GM23248 (cell line): ENCODE data around the gene EYA3. TPM values are rescaled to one million over a fixed set of nuclear protein-coding genes. Genes with fewer than 3 reads are reported as not detected.

ENCODE experiments used
- DNase-seq: peaks from one replicate; pipeline ENCODE4 v3.0.0-alpha.2; 2015
- H2AFZ ChIP-seq: fragments of 200-600 bp; sonication (generic); 2 replicates; pipeline ENCODE4 v1.6.1; 2016; ENCODE audit warnings: antibody characterized with exemption
- H3F3A ChIP-seq: fragments of 200-600 bp; sonication (generic); 2 replicates; pipeline ENCODE4 v1.6.1; 2016; ENCODE audit warnings: mild to moderate bottlenecking, antibody characterized with exemption, mixed run types; ENCODE audit not compliant: insufficient read depth
- H3K27ac ChIP-seq: fragments of 200-600 bp; sonication (generic); 2 replicates; pipeline ENCODE4 v1.5.1; 2016; ENCODE audit warnings: mild to moderate bottlenecking
- H3K27me3 ChIP-seq: fragments of 200-600 bp; sonication (generic); replicated peaks from 2 replicates; pipeline ENCODE4 v1.6.1; 2016; ENCODE audit warnings: mild to moderate bottlenecking; ENCODE audit not compliant: insufficient read depth
- H3K36me3 ChIP-seq: fragments of 200-600 bp; sonication (generic); 2 replicates; pipeline ENCODE4 v1.6.1; 2016; ENCODE audit warnings: low read depth, mild to moderate bottlenecking
- H3K4me1 ChIP-seq: fragments of 200-600 bp; sonication (generic); 2 replicates; pipeline ENCODE4 v1.6.1; 2016; ENCODE audit warnings: mild to moderate bottlenecking; ENCODE audit not compliant: insufficient read depth
- H3K4me2 ChIP-seq: fragments of 200-600 bp; sonication (generic); one replicate; pipeline ENCODE4 v1.6.1; 2016; ENCODE audit warnings: mild to moderate bottlenecking; ENCODE audit not compliant: unreplicated experiment
- H3K4me3 ChIP-seq: fragments of 200-600 bp; sonication (generic); 2 replicates; pipeline ENCODE4 v1.5.1; 2016; ENCODE audit warnings: mild to moderate bottlenecking
- H3K79me2 ChIP-seq: fragments of 200-600 bp; sonication (generic); 2 replicates; pipeline ENCODE4 v1.6.1; 2016; ENCODE audit warnings: mild to moderate bottlenecking; ENCODE audit not compliant: insufficient read depth
- H3K9ac ChIP-seq: fragments of 200-600 bp; sonication (generic); 2 replicates; pipeline ENCODE4 v1.6.1; 2016; ENCODE audit warnings: mild to moderate bottlenecking
- H3K9me2 ChIP-seq: fragments of 200-600 bp; sonication (generic); 2 replicates; pipeline ENCODE4 v1.6.1; 2016; ENCODE audit warnings: mixed run types, mild to moderate bottlenecking, moderate library complexity; ENCODE audit not compliant: insufficient read depth
- H3K9me3 ChIP-seq: fragments of 200-600 bp; sonication (generic); one replicate; pipeline ENCODE4 v1.6.1; 2017; ENCODE audit warnings: low read depth
- H4K20me1 ChIP-seq: fragments of 200-600 bp; sonication (generic); 2 replicates; pipeline ENCODE4 v1.6.0; 2016; ENCODE audit not compliant: insufficient read depth
- EZH2 ChIP-seq: fragments of 200-600 bp; sonication (generic); IDR thresholded peaks from 2 replicates; pipeline ENCODE4 v1.6.1; 2018; ENCODE audit warnings: antibody characterized with exemption, mild to moderate bottlenecking; ENCODE audit not compliant: insufficient read depth, poor library complexity, severe bottlenecking
- EZH2phosphoT487 ChIP-seq: fragments of 200-600 bp; sonication (generic); IDR thresholded peaks from 2 replicates; pipeline ENCODE4 v1.6.1; 2018; ENCODE audit warnings: antibody characterized with exemption, moderate library complexity, mild to moderate bottlenecking, low read depth; ENCODE audit not compliant: insufficient read depth
- WGBS, 2 experiments: methylation state at CpG; one replicate each; pipeline ENCODE4 v1.1.6; 2015 to 2017; ENCODE audit warnings: low lambda C conversion rate in 2 of 2, low coverage in 1 of 2; ENCODE audit errors: missing lambda C conversion rate in 2 of 2; 5-methylcytosine and 5-hydroxymethylcytosine counted together
- in situ Hi-C: fragments of 300-500 bp; cut with MboI; formaldehyde crosslinking; loops from 2 replicates; pipeline ENCODE4 v1.15.0; 2020
- polyA plus RNA-seq: library from polyadenylated mRNA; unstranded; fragments of >200 nt; fragmentation: Nextera tagmentation; extraction: Ambion mirVana; gene quantifications from 2 replicates; pipeline ENCODE4 v1.2.1, GENCODE V29; 2016
- total RNA-seq: library from RNA; depleted of rRNA; stranded (reverse); fragments of >200 nt; shearing (Covaris generic); gene quantifications from 2 replicates; pipeline ENCODE4 v1.2.3, GENCODE V29; 2014

The EYA3 gene
- total and polyA plus RNA-seq, 2 experiments from 2014 or later: 9.1 to 16.9 TPM

DNA sequence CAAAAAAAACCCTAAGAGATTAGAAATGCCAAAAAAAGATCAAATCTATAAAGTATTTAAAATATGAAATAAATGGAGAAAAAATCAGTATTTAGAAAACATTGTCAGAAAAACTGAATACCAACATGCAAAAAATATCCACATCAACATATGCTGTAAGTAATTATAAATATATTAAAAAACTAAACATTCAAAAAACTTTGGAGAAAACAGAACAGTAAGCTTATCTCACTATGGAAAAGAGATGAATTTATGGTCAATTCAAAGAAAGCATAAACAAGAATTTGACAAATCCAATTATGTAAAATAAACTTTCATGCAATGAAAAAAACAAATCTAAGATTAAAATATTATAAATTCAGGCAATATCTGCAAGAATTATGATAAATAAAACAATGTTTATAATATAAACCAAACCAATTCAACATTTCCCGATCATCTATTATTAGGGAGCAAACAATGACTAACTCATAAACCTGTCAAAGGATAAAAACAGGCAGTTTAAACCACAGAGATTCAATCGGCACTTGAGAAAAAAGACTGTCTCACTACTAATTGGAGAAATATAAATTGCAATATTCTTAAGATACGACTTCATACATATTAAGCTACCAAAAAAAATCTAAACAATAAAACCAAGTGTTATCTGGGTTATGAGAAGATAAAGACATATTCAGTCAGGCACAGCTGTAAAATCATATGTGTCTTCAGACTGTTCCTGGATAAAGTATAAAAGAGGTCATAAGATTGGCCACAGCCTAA lies 21.8 kb downstream of the EYA3 start:
- Histone ChIP-seq H3K4me1 (peaks cover 37% of the 10 kb centered on the region), H3K4me2 (peak overlapping the region; percentile 57), H3K36me3 (no peaks in the 10 kb centered on the region), H3K9ac (peak overlapping the region; percentile 24; the same call in 1 of the 2 replicates), H3K9me3 (no peaks in the 10 kb centered on the region), H3K4me3 (no peak overlapping the region), H3K79me2 (peaks cover 96% of the 10 kb centered on the region), H3K27me3 (no peaks in the 10 kb centered on the region), H2AFZ (no peak overlapping the region), H3K27ac (peak overlapping the region; percentile 52), H3K9me2 (no peaks in the 10 kb centered on the region), H4K20me1 (no peaks in the 10 kb centered on the region), H3F3A (peaks cover 23% of the 10 kb centered on the region; the same call in 1 of the 2 replicates)
- no peak for TF ChIP-seq EZH2
- DNase-seq: no peak
- in situ Hi-C loops: no loop called here
- WGBS, 2 experiments: 63 to 66% methylated on average over 3 of the region's 3 CpGs

DNA sequence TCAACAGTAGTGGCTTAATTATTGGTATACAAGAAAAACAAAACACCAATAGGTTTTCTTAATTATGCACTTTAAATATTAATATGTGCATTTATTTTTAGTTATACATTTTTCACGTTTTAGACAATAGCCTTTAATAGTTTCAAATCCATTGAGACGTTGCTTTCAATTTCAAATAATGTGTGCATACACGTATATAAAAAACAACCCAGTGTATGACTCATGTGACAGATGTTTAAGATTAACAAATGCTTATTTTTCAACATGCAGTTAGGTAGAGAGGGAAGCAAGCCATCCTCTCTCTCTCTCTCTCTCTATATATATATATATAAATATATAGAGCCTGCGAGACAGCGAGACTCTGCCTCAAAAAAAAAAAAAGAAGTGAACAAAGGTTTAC lies 24.3 kb downstream of the EYA3 start:
- 40 to 53% methylated on average over 5 of the region's 5 CpGs for WGBS, 2 experiments

DNA sequence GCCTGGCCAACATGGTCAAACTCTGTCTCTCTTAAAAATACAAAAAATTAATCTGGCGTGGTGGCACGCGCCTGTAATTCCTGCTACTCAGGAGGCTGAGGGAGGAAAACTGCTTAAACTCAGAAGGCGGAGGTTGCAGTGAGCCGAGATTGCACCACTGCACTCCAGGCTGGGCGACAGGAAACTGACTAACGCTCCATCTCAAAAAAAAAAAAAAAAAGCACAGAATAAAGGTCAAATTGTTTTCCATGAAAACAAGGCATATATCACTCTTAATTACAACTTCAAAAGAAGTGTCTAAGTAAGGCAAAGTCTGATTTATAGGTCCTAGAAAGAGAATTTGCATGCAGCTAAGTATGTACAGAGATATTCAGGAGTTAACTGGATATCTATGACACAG lies 25.6 kb downstream of the EYA3 start:
- no peak for DNase-seq
- Histone ChIP-seq H3K4me3 (no peak overlapping the region), H3K9ac (no peak overlapping the region), H3K79me2 (peaks cover 96% of the 10 kb centered on the region), H3K36me3 (no peaks in the 10 kb centered on the region), H3K27me3 (no peaks in the 10 kb centered on the region), H3K4me1 (peaks cover 40% of the 10 kb centered on the region), H3K9me3 (no peaks in the 10 kb centered on the region), H3F3A (peaks cover 22% of the 10 kb centered on the region; the same call in 1 of the 2 replicates), H3K4me2 (no peak overlapping the region), H3K27ac (no peak overlapping the region), H4K20me1 (no peaks in the 10 kb centered on the region), H2AFZ (no peak overlapping the region), H3K9me2 (no peaks in the 10 kb centered on the region)
- no peak for TF ChIP-seq EZH2phosphoT487
- no peak for TF ChIP-seq EZH2
- in situ Hi-C loops: no loop called here
- 96% methylated on average over 7 of the region's 7 CpGs for WGBS, 2 experiments

More for the DNA sequence above, 24.3 kb downstream of the EYA3 start:
- H3K27ac ChIP-seq: peak overlapping the region; percentile 4; the same call in 1 of the 2 replicates
- peak overlapping the region; percentile 35 for H3K4me2 ChIP-seq
- in situ Hi-C loops: no loop called here
- H3K4me3 ChIP-seq: peak overlapping the region; percentile 22
- no peaks in the 10 kb centered on the region for H3K36me3 ChIP-seq
- DNase-seq: peak; percentile 67
- TF ChIP-seq EZH2 (no peak), EZH2phosphoT487 (no peak)
- H3K27me3 ChIP-seq: no peaks in the 10 kb centered on the region
- peaks cover 96% of the 10 kb centered on the region for H3K79me2 ChIP-seq
- no peaks in the 10 kb centered on the region for H3K9me2 ChIP-seq
- no peak overlapping the region for H2AFZ ChIP-seq
- H3K9me3 ChIP-seq: no peaks in the 10 kb centered on the region
- no peaks in the 10 kb centered on the region for H4K20me1 ChIP-seq
- peaks cover 41% of the 10 kb centered on the region for H3K4me1 ChIP-seq
- H3F3A ChIP-seq: peaks cover 23% of the 10 kb centered on the region; the same call in 1 of the 2 replicates
- H3K9ac ChIP-seq: no peak overlapping the region

DNA sequence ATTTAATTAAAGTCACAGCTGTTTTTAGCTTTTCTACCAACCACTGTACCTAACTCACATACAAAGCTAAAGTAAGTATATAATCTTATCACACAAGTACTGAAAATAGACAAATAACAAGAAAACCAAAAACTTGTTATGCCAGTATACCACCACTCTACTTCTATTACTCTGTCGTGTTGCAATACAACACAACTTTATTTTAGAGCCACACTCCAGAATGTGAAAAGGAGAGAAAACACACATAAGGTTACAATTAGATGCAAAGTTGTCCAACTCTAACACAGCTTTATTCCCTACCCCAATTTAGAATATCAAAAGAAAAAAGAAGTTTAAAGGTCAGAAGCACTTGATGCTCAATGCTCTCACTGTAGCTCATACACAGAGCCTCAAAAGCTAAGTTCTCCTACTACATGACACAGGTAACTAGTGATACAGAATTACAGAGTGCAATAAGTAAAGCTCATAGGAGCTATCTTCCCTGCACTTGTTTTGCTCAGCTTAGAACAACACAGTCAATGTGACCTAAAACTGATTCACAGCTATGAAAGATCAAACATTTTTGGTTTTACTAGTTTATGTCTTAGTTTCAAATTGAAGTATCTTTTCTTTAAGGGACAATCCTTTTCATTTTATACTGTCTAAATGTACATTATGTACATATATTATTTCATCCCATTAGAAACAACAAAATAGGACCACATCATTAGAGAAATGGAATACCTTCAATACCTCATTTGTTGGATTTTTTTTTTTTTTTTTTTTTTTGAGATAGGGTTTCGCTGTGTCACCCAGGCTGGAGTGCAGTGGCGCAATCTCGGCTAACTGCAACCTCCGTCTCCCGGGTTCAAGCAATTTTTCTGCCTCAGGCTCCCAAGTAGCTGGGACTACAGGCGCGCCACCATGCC lies 29.2 kb downstream of the EYA3 start:
- no peaks in the 10 kb centered on the region for H4K20me1 ChIP-seq
- H3K36me3 ChIP-seq: no peaks in the 10 kb centered on the region
- H3K4me3 ChIP-seq: no peak overlapping the region; the same call in 1 of the 2 replicates
- H3K4me2 ChIP-seq: no peak overlapping the region
- H2AFZ ChIP-seq: no peak overlapping the region
- WGBS, 2 experiments: 79 to 86% methylated on average over 6 to 8 of the region's 8 CpGs
- no peaks in the 10 kb centered on the region for H3F3A ChIP-seq
- H3K27me3 ChIP-seq: no peaks in the 10 kb centered on the region
- H3K9me2 ChIP-seq: no peaks in the 10 kb centered on the region
- in situ Hi-C loops: no loop called here
- peaks cover 84% of the 10 kb centered on the region for H3K79me2 ChIP-seq
- H3K4me1 ChIP-seq: peaks cover 14% of the 10 kb centered on the region; the same call in 1 of the 2 replicates
- no peaks in the 10 kb centered on the region for H3K9me3 ChIP-seq
- DNase-seq: no peak
- H3K9ac ChIP-seq: no peak overlapping the region
- no peak overlapping the region for H3K27ac ChIP-seq
- TF ChIP-seq EZH2phosphoT487: no peak
- TF ChIP-seq EZH2: no peak
